NCI-H2196 (cell line): ENCODE measurements around the gene SLC35F5.
"Not testable (repeated sequence)": the region's sequence is repeated elsewhere in the genome, so short reads cannot be mapped to it uniquely, and the experiment has no call there.

Experiments
- DNase-seq: peaks from one replicate; lab custom pipeline; 2025; ENCODE audit not compliant: unreplicated experiment; lab: John Stamatoyannopoulos, UW

SLC35F5 gene

DNA sequence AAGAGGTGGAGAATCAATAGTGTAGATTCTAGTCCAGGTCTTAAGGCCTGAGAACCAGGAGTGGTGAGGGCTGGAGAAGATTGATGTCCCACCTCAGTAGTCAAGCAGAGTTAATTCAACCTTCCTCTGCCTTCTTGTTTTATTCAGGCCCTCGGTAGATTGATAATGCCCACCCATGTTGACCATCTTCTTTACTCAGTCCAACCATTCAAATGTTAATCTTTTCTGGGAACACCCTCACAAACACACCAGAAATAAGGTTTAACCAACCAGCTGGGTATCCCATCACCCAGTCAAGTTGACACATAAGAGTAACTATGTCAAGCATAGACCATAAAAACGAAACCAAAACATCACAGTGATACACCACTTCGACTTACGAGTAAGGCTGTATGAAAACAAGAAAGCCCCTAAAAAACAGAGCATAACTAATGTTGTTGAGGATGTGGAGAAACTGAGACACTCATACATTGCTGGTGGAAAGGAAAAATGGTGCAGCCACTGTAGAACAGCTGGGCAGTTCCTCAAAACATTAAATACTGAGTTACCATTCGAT lies 57.5 kb downstream of the SLC35F5 start:
- DNase-seq: no peak

GRCh38 chr2:113698251-113698650 lies 58.2 kb downstream of the SLC35F5 start:
- not testable (repeated sequence) for DNase-seq

DNA sequence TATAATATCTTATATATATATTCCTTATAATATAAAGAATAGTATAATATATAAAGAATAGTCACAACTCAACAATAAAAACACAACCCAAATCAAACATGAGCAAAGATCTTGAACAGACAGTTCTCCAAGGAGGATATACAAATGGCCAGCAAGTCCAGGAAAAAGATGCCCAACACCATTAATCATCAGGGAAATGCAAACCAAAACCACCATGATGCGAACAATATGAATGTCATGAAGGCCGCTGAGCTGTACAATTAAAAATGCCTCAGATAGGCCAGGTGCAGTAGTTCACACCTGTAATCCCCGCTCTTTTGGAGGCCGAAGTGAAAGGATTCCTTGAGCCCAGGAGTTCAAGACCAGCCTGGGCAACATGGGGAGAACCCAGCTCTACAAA lies 58.9 kb downstream of the SLC35F5 start:
- DNase-seq: no peak

- no peak for DNase-seq
Measured at GRCh38 chr2:113694438-113694837, 62.0 kb downstream of the SLC35F5 start.

GRCh38 chr2:113692698-113693428 lies 63.6 kb downstream of the SLC35F5 start:
- no peak for DNase-seq

DNA sequence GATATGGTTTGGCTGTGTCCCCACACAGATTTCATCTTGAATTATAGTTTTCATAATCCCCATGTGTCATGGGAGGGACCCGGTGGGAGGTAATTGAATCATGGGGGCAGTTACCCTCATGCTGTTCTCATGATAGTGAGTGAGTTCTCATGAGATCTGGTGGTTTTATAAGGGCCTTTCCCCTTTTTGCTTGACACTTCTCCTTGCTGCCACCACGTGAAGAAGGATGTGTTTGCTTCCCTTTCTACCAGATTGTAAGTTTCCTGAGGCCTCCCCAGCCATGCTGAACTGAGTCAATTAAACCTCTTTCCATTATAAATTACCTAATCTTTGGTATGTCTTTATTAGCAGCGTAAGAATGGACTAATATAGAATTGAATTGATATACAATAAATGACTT lies 65.6 kb downstream of the SLC35F5 start:
- not testable (repeated sequence) for DNase-seq

- DNase-seq: no peak
Measured at GRCh38 chr2:113686537-113686936, 69.9 kb downstream of the SLC35F5 start.

DNA sequence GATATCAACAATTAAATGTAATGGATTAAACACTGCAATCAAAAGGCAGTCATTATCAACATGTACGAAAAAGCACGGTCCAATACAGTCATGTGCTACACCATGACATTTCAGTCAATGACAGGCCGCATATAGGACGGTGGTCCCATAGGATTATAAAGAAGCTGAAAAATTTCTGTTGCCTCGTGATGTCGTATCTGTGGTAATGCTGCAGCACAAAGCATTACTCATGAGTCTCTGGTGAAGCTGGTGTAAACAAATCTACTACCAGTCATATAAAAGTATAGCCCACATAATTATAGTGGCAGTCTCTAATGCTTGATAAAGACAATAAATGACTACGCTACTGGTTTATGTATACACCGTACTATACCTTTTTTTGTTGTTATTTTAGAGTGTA lies 71.0 kb downstream of the SLC35F5 start:
- DNase-seq: no peak

- no peak for DNase-seq
Measured at GRCh38 chr2:113679457-113679856, 77.0 kb downstream of the SLC35F5 start.

GRCh38 chr2:113677330-113677729 lies 79.1 kb downstream of the SLC35F5 start:
- no peak for DNase-seq

GRCh38 chr2:113676623-113677266 lies 79.7 kb downstream of the SLC35F5 start:
- DNase-seq: no peak

- no peak for DNase-seq
Measured at GRCh38 chr2:113675875-113676274, 80.6 kb downstream of the SLC35F5 start.

DNA sequence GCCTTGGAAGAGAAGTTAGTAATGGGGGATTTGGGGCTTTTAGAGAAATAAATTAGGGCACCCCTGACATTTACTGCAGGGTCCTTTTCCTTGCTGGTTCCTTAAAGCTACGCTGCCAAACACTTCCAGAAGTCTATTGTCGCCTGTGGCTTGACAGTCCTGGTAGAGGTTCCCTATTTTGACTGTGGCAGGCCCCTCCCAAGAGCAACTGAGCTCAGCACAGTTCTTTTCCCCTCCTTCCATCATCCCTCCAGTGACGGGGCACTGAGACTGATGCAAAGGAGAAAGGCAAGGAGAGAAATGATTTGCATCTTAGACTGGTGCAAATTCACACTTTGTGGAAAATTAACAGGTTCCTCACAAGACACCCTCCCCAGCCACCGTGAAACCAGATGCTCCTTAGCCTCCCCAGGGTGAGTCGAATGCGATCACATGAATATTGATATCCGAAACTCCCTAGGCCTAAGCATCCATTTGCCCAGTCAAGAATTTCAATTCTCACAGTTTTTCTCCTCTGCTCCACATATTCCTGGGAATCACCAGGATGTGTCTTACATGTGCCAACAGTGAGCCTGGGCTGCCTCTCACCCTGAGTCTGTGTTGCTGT lies 84.0 kb downstream of the SLC35F5 start:
- DNase-seq: no peak

- DNase-seq: not testable (repeated sequence)
Measured at GRCh38 chr2:113669013-113669412, 87.4 kb downstream of the SLC35F5 start.

DNA sequence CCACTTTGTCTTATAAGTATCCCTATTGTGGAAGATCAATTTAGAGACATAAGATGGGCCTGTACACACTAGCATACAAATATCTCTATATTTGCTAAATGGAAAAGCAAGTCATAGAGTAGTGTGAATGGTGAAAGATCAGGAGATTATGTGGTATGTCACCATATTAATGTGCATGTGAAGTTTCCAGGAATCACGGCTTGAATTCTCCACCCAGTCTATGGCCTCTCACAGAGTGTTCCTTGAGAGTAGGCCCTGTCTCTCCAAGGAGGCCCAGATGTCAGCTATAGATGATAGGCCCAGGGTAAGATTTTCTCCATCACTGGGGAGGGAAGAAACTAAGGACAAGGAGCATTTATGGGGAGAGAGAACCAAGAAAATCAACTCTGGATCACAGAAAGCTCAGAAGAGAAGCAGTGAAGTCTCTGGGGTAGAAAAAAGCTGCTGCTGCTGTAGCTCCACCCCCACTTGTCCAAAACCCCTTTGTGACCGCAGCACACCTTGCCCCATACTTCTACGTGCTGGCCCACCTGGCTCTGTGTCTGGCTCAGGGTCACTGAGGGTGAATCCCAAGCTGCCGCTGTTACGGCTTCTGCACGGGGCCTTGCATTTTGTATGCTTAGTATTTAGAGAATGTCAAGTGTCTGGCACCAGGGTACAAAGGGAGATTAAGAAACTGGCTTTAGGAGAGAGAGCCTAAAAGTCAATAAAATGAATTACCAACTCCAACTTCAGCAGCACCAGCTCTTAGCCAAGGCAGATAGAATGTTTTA lies 91.5 kb downstream of the SLC35F5 start:
- DNase-seq: not testable (repeated sequence)

DNA sequence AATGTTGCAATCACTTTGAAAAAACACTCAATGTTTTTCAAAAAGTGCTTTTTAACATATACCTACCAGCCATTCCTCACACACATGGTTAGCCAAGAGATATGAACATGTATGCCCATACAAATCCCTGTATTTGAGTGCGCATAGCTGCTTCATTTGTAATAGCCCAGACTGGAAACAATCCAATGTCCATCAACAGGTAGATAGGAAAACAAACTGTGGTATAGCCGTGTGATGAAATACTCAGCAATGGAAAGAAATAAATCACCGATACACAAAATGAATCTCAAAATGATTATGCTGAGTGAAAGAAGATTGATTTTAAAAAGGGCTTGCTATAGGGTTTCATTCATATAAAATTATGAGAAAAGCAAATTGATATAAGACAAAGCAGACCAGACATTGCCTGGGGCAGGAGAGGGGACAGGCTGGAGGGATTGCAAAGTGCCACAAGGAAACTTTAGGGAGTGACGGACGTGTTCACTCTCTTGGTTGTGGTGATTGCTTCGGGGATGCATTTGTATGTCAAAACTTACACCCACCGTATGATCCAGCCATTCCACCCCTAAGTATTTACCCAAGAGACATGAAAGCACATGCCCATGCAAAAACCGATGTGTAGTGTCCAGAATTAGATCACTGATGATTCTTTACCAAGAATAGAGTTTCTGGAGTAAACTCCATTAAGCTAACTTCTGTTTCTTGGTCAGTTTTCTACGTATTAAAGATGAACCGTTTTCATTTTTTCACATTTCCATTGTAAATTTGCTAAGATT lies 93.0 kb downstream of the SLC35F5 start:
- not testable (repeated sequence) for DNase-seq
